Kidney (tissue), 14 donors: ENCODE results near the gene FBF1. TPM values are rescaled to one million over a fixed set of nuclear protein-coding genes. Genes with fewer than 3 reads are reported as not detected.
A peak's percentile ranks its signal among the peaks of the same experiment; 100 is the strongest.
"Not testable (repeated sequence)": the region's sequence is repeated elsewhere in the genome, so short reads cannot be mapped to it uniquely, and the experiment has no call there.

ENCODE experiments used
- DNase-seq, 5 donors: peaks; one replicate each; pipeline ENCODE4 v3.0.0-alpha.2; 2013 to 2020
- FAIRE-seq: peaks from 2 replicates; lab custom pipeline; 2012; peaks lifted over from hg19 to GRCh38; lab: Jason Lieb, UNC
- H3K27ac ChIP-seq, 2 donors: one replicate each; pipeline ENCODE4 v1.7.0; 2013; ENCODE audit warnings: low read depth in 2 of 2, low read length in 2 of 2, inconsistent platforms in 1 of 2
- H3K27me3 ChIP-seq: one replicate; pipeline ENCODE4 v1.7.1; 2013; ENCODE audit warnings: low read length, inconsistent platforms; ENCODE audit not compliant: control insufficient read depth, insufficient read depth
- H3K36me3 ChIP-seq, 3 donors: one replicate each; pipeline versions ENCODE4 v1.7.0 to v1.7.1; 2013; ENCODE audit warnings: low read length in 3 of 3, control low read depth in 1 of 3, inconsistent platforms in 1 of 3; ENCODE audit not compliant: insufficient read depth in 3 of 3, control insufficient read depth in 2 of 3
- H3K4me1 ChIP-seq, 3 donors: one replicate each; pipeline versions ENCODE4 v1.7.0 to v1.7.1; 2013; ENCODE audit warnings: low read length in 3 of 3, inconsistent platforms in 1 of 3, low read depth in 1 of 3; ENCODE audit not compliant: control insufficient read depth in 2 of 3, insufficient read depth in 2 of 3
- H3K4me3 ChIP-seq, 3 donors: one replicate each; pipeline versions ENCODE4 v1.7.0 to v1.8.1; 2013; ENCODE audit warnings: low read length in 3 of 3, control low read depth in 1 of 3, inconsistent platforms in 1 of 3
- H3K9ac ChIP-seq, 3 donors: one replicate each; pipeline versions ENCODE4 v1.7.0 to v1.7.1; 2013; ENCODE audit warnings: low read length in 3 of 3, control low read depth in 1 of 3, inconsistent platforms in 1 of 3
- H3K9me3 ChIP-seq, 3 donors: one replicate each; pipeline versions ENCODE4 v1.7.0 to v1.7.1; 2013; ENCODE audit warnings: low read length in 3 of 3, control low read depth in 1 of 3, inconsistent platforms in 1 of 3; ENCODE audit not compliant: control insufficient read depth in 2 of 3, insufficient read depth in 1 of 3
- CTCF ChIP-seq: IDR thresholded peaks from 3 replicates; pipeline ENCODE4 v1.5.1; 2012; ENCODE audit warnings: mild to moderate bottlenecking, moderate library complexity, borderline replicate concordance; ENCODE audit not compliant: insufficient read depth; ENCODE audit errors: extremely low read depth
- intact Hi-C: fragments of 100-400 bp; cut with DNase I; formaldehyde crosslinking; loops from one replicate; pipeline ENCODE4 v1.11.1; 2022
- polyA plus RNA-seq: library from polyadenylated mRNA; stranded (reverse); fragments of 350-450 nt; fragmentation: Illumina TruSeq; extraction: RNeasy Lipid Tissue Mini Kit (QIAGEN cat#74804); gene quantifications from one replicate; pipeline ENCODE4 v1.2.3, GENCODE V29; 2014; ENCODE audit warnings: low read depth, low replicate concordance; ENCODE audit not compliant: insufficient read depth
- total RNA-seq: library from RNA; stranded (reverse); fragmentation: NEBNext Ultra II Directional; extraction: Animal tissue kit (Norgen Biotek cat#: 25700); gene quantifications from one replicate; pipeline ENCODE4 v1.2.1, GENCODE V29; 2021
- donor health status: control.
- donor health status: control.
- donor health status: control.
- donor health status: control.
- donor health status: control.
- donor health status: DM: yes; HTN: yes; CAD: no.
- donor health status: Normal renal cell carcinoma (clear cell type).

Gene FBF1
- total and polyA plus RNA-seq, 2 donors from 2014 or later = 5.7 to 11.5 TPM

GRCh38 chr17:75869282-75870141 is 71.3 kb downstream of the FBF1 start:
- no peak for TF ChIP-seq CTCF
- intact Hi-C loops = no loop called here
- FAIRE-seq (no peak), DNase-seq (peak in 1 of 5 donors; percentile 39)
- Histone ChIP-seq H3K4me1 (peaks cover 0 to 13% (median 10%) of the 10 kb centered on the region in 3 donors), H3K36me3 (no peaks in the 10 kb centered on the region), H3K27ac (no peak overlapping the region), H3K9ac (no peak overlapping the region), H3K27me3 (no peaks in the 10 kb centered on the region), H3K4me3 (no peak overlapping the region), H3K9me3 (no peaks in the 10 kb centered on the region)

- H3K4me3 ChIP-seq, H3K9me3 ChIP-seq, H3K27ac ChIP-seq, intact Hi-C loops, H3K27me3 ChIP-seq, H3K9ac ChIP-seq, DNase-seq, FAIRE-seq, H3K36me3 ChIP-seq: not testable (repeated sequence)
- H3K4me1 ChIP-seq = peaks cover 0 to 15% (median 10%) of the 10 kb centered on the region in 3 donors
Observed at GRCh38 chr17:75868730-75869281, 72.0 kb downstream of the FBF1 start.

GRCh38 chr17:75865404-75866188 is 75.2 kb downstream of the FBF1 start:
- H3K36me3 ChIP-seq, DNase-seq, H3K9ac ChIP-seq, H3K27me3 ChIP-seq, intact Hi-C loops, H3K9me3 ChIP-seq, H3K27ac ChIP-seq, FAIRE-seq, H3K4me1 ChIP-seq, H3K4me3 ChIP-seq: not testable (repeated sequence)

GRCh38 chr17:75864887-75865286 is 76.0 kb downstream of the FBF1 start:
- H3K36me3 ChIP-seq, H3K9ac ChIP-seq, H3K4me1 ChIP-seq, H3K4me3 ChIP-seq, FAIRE-seq, DNase-seq, H3K9me3 ChIP-seq, H3K27me3 ChIP-seq, intact Hi-C loops: not testable (repeated sequence)
- peak overlapping the region; percentile 22 to 28 for H3K27ac ChIP-seq
